Measurements from ENCODE around the gene CASR. TPM values are rescaled to one million over a fixed set of nuclear protein-coding genes. Genes with fewer than 3 reads are reported as not detected.

Gene CASR
- total RNA-seq, 1 experiment from 2014 or later = 0.02 TPM

GRCh38 chr3:122231465-122232157 is 48.1 kb downstream of the CASR start:
- Histone ChIP-seq H2AK5ac (ENCODE audit: insufficient read length, low read length) (no peak overlapping the region), H4K91ac (ENCODE audit: insufficient read length, low read depth, low read length) (no peak overlapping the region), H2BK20ac (ENCODE audit: low read depth, low read length, poor library complexity, severe bottlenecking) (no peak overlapping the region), H2AFZ (ENCODE audit: low read length) (no peak overlapping the region), H3K9ac (ENCODE audit: extremely low read depth, insufficient read length, low read length) (no peak overlapping the region), H3K27me3 (ENCODE audit: insufficient read depth, low read length) (no peaks in the 10 kb centered on the region), H3K9me3 (ENCODE audit: control insufficient read depth, low read depth, low read length) (no peaks in the 10 kb centered on the region), H4K8ac (replicated peaks; ENCODE audit: insufficient read length, low read depth, low read length) (no peak overlapping the region), H3K14ac (ENCODE audit: insufficient read depth, low read length) (no peak overlapping the region), H3K27ac (ENCODE audit: insufficient read length, low read depth, low read length) (no peak overlapping the region), H3K79me2 (ENCODE audit: insufficient read depth, low read length) (no peaks in the 10 kb centered on the region), H4K5ac (ENCODE audit: insufficient read length, low read depth, low read length) (no peak overlapping the region), H4K20me1 (ENCODE audit: control insufficient read depth, insufficient read depth, insufficient read length) (no peaks in the 10 kb centered on the region), H2BK5ac (ENCODE audit: insufficient read length, low read length) (no peak overlapping the region), H3K18ac (ENCODE audit: insufficient read length, low read depth, low read length) (no peak overlapping the region), H3K4ac (ENCODE audit: low read depth, low read length) (no peak overlapping the region), H3K4me1 (ENCODE audit: insufficient read depth, low read length) (no peaks in the 10 kb centered on the region; the same call in 1 of the 2 replicates), H2BK12ac (ENCODE audit: insufficient read length, low read depth, low read length) (no peak overlapping the region), H3K23ac (ENCODE audit: insufficient read length, low read depth, low read length) (no peak overlapping the region), H2BK120ac (ENCODE audit: low read depth, low read length, poor library complexity, severe bottlenecking) (no peak overlapping the region), H2BK15ac (ENCODE audit: low read depth, low read length) (no peak overlapping the region), H3K23me2 (ENCODE audit: insufficient read length, low read depth, low read length, poor library complexity, severe bottlenecking) (no peaks in the 10 kb centered on the region), H3K4me2 (ENCODE audit: insufficient read depth, insufficient read length, low read length) (no peak overlapping the region), H3K56ac (ENCODE audit: insufficient read length, low read depth, low read length) (no peak overlapping the region), H3T11ph (ENCODE audit: low read length) (no peak overlapping the region), H3K79me1 (ENCODE audit: insufficient read depth, low read depth, low read length, poor library complexity, severe bottlenecking) (no peaks in the 10 kb centered on the region)
- peaks cover 3% of the 10 kb centered on the region; the same call in 1 of the 2 replicates for H3K27me3 Mint-ChIP-seq (ENCODE audit: low read depth)
- H3K4me1 Mint-ChIP-seq = peaks cover 0 to 5% of the 10 kb centered on the region in 2 experiments; a peak in 2 of 4 replicates
- no CpG with 5 or more reads among the region's 9 CpGs for WGBS (ENCODE audit: extremely low coverage, insufficient read length, low lambda C conversion rate)
- H3K27ac Mint-ChIP-seq = no peak overlapping the region
- H3K36me3 Mint-ChIP-seq (ENCODE audit: insufficient read depth in 1 of 3, low read depth in 3 of 3) = no peaks in the 10 kb centered on the region
- no peak overlapping the region for H3K4me3 Mint-ChIP-seq
- peaks cover 2 to 3% of the 10 kb centered on the region in 2 experiments; a peak in 2 of 5 replicates for H3K9me3 Mint-ChIP-seq
- no peak for DNase-seq
- TF ChIP-seq CTCF (conservative IDR thresholded peaks at IDR 0.05) = no peak
